ENCODE results near the gene SPG11.
"Not testable (repeated sequence)": the region's sequence is repeated elsewhere in the genome, so short reads cannot be mapped to it uniquely, and the experiment has no call there.

Gene SPG11

GRCh38 chr15:44675911-44676310 is 12.4 kb upstream of the SPG11 start:
- DNase-seq (ENCODE audit: low read depth in 2 of 2): no peak

- no peak for DNase-seq (ENCODE audit: low read depth in 2 of 2)
Observed at GRCh38 chr15:44673639-44674038, 10.2 kb upstream of the SPG11 start.

GRCh38 chr15:44670087-44670950 is 6.9 kb upstream of the SPG11 start:
- DNase-seq (ENCODE audit: low read depth in 2 of 2): no peak

- DNase-seq (ENCODE audit: low read depth in 2 of 2): no peak
Observed at GRCh38 chr15:44668921-44669320, 5.5 kb upstream of the SPG11 start.

- DNase-seq (ENCODE audit: low read depth in 2 of 2): no peak
Observed at GRCh38 chr15:44667039-44667360, 3.5 kb upstream of the SPG11 start.

DNA sequence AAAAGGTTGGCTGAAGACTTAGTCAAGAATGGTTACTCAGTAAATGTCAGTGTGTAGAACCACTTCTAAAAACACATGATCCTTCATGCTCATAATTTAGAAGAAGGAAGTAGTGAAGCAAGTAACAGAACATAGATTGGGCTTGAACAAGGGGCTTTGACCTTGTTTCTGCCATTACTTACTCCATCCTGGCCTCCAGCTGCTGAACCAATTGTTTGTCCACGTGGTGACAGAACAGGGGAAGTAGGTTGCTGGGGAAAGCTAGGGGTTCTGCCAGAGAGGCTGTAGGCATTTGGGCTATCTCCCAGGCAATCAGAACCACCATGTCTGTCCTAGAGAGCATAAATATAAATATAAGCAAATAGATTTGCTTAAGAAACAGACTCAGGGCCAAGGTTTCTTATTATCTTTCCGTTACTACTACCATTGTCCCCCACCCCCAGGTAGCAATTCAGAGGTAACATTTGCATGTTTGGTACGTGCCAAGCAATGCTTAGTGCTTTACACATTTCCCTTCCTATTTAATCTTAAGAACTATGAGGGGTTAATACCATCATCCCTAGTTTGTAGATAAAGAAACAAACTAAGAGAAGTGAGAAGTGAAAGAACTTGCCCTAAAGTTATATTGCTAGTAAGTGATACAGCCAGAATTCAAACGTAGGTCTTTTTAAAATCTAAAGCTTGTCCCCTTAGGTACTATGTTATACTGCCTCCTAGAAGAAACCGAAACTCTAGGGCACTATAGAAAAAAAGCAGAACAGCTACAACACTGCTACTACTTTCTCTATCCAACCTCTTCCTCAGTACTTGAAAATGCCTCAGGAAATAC is 3.0 kb upstream of the SPG11 start:
- DNase-seq (ENCODE audit: low read depth in 2 of 2): no peak

DNA sequence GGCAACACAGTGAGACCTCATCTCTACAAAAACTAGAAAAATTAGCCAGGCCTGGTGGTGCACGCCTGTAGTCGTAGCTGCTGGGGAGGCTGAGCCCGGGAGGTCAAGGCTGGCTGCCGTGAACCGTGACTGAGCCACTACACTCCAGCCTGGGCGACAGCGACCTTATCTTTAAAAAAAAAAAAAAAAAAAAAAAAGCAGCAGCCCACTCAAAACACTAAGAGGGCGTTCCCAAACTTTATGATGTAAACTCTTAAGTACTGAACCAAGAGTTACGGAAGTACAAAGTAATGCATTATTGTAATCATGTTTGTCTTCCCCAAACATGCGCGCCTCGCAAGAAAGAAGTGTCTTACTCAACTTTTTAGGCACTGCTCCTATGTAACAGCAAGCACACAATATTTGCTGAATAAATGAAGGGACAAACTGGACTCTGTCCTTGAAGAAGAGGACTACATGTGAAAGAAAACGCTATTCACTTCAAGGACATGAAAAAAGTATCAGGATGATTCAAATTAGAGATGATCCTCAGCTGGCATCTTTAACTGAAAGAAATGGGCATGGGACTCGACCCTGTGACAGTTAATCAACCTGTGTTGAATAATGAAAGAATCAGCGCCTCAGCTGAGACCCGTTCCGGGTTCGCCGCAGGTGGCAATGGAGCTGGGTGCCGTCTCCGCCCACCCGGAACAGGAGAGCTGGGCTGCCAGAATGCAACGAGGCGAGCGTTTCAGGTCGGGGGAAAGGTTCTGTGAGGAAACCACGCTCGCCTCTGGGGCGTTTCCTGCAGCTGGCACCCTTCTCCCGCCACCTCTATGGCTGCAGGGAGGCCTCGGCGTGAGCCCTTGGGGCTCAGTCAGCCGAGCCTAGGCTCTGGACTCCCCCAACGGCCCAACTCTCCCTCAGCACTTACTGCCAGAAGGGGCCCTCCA is 718 bp downstream of the SPG11 start:
- DNase-seq (ENCODE audit: low read depth in 2 of 2): peak; percentile 60 to 73

DNA sequence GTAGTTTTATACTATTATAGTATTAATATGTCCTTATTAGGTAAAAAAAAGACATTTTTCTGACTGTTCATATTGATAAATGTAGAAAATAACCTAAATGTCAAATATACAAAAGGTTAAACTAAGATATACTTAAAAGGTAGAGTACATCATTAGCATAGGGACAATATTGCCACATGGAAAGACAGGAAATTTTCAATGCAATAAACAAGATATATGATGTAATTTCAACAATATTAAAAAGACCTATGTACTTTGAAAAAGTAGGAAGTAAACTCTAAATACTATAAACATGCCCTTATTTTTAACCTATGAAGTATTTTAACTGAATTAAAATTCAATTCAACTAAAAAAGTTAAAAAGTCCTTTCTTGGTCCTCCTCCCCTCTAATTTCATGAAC is 1.9 kb downstream of the SPG11 start:
- no peak for DNase-seq (ENCODE audit: low read depth in 2 of 2)

DNA sequence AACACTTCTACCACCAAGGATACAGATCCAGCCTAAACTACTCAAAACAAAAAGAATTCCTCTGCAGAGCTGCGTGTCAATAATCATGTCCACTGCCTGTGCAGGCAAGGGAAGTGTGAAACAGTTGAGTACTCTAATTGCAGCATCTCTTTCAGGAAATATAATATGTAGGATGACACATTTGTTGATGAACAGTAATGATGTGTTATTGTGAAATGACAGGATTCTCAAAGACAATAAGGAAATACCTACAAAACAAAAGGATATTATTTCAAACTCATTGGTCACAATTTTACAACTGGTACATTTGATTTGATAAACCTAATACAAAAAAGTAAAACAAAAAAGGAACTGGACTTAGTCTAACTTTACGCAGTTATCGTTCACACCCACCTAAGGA is 4.4 kb downstream of the SPG11 start:
- DNase-seq (ENCODE audit: low read depth in 2 of 2): no peak

DNA sequence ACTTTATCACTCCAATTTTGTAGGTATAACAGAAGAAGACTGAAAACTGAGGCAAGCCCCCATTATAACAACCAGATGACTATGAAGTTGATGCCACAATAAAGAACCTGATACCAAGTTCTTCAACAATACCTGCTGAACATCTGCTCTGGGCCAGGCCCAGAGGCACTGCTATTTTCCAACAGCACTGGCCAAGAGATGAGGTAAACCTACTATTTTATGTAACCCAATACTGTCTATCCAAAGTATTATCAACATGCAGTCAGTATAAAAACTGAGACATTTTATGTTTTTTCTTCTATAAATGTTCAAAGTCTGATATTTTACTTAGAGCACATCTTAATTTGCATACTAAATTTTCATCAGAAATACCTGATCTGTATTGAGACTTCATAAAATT is 6.1 kb downstream of the SPG11 start:
- DNase-seq (ENCODE audit: low read depth in 2 of 2): no peak

GRCh38 chr15:44656913-44657312 is 6.5 kb downstream of the SPG11 start:
- DNase-seq (ENCODE audit: low read depth in 2 of 2): no peak

- DNase-seq (ENCODE audit: low read depth in 2 of 2): no peak
Observed at GRCh38 chr15:44656298-44656697, 7.2 kb downstream of the SPG11 start.

DNA sequence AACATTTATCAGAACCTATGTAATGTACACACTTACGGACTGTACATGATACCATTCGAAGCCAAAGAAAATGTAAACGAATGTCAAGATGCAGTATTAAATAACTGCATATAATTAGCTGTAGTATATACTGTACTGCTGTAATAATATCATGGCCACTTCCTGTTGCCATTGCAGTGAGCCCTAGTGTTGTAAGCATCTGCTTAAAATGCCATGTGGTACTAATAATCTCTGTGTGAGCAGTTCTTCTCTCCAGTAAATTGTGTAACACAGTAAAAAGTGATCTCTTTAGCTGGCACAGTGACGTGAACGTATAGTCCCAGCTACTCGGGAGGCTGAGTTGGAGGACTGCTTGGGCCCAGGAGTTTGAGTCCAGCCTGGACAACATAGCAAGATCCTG is 8.6 kb downstream of the SPG11 start:
- no peak for DNase-seq (ENCODE audit: low read depth in 2 of 2)

DNA sequence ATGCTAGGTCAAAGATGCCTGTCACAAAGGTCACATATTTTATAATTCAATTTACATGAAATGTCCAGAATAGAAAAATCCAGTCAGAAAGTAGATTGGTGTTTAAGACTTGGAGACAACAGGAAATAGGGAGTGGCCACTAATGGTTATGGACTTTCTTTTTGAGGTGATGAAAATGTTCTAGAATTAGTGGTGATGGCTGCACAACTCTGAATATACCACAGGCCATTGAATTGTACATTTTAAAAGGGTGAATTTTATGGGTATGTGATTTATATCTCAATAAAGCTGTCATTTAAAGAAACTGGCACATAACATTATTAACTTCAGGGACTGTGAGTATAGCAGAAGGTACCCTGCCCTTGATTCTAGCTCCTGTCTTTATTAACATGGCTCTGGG is 15.8 kb downstream of the SPG11 start:
- DNase-seq (ENCODE audit: low read depth in 2 of 2): no peak

- DNase-seq (ENCODE audit: low read depth in 2 of 2): no peak
Observed at GRCh38 chr15:44647036-44647435, 16.4 kb downstream of the SPG11 start.

- no peak for DNase-seq (ENCODE audit: low read depth in 2 of 2)
Observed at GRCh38 chr15:44646460-44646859, 17.0 kb downstream of the SPG11 start.

DNA sequence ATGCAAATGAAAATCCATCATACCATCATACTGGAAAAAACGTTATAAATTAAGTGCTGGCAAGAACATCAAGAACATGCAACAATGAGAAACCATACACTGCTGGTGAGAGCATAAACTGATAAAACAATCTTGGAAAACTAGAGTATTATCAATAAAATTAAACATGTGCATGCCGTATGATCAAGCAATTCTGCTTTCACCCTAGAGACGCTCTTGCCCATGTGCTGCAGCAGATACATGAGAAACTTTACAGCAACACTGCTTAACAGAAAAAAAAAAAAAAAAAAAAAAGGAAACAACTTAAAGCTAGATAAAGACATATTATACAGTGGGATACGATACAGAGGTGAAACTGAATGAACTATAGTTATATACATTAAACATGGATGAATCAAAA is 21.8 kb downstream of the SPG11 start:
- no peak for DNase-seq (ENCODE audit: low read depth in 2 of 2)

DNA sequence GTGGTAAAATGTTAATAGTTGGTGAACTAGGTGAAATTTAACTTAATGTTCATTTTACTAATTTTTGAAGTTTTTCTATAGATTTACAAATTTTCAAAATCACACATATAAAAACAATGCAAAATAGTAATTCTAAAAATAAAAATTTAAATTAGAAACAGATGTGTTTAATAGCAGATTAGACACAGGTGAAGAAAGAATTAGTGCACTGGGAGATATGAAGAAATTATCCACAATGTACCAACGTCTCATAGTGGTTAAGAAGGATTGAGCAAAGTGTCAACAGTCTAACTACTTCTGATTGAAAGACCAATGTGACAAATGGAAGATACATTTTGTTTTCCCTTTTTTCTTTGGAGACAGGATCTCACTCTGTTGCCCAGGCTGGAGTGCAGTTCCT is 26.5 kb downstream of the SPG11 start:
- no peak for DNase-seq (ENCODE audit: low read depth in 2 of 2)

DNA sequence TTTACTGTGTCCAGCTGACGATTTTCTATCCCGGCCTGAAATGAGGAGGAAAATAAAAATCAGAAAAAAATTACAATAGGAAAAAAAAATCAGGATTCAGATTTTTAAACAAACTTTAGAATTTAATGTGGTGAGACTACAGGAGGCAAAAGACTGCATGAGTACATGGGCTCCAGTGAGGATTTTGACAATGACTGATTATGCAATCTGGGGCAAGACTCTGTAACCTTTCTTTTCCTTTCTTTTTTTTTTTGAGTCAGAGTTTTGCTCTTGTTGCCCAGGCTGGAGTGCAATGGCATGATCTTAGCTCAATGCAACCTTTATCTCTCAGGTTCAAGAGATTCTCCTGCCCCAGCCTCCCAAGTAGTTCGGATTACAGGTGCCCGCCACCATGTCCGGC is 29.9 kb downstream of the SPG11 start:
- DNase-seq (ENCODE audit: low read depth in 2 of 2): no peak

GRCh38 chr15:44625286-44625685 is 38.2 kb downstream of the SPG11 start:
- not testable (repeated sequence) for DNase-seq (ENCODE audit: low read depth in 2 of 2)

DNA sequence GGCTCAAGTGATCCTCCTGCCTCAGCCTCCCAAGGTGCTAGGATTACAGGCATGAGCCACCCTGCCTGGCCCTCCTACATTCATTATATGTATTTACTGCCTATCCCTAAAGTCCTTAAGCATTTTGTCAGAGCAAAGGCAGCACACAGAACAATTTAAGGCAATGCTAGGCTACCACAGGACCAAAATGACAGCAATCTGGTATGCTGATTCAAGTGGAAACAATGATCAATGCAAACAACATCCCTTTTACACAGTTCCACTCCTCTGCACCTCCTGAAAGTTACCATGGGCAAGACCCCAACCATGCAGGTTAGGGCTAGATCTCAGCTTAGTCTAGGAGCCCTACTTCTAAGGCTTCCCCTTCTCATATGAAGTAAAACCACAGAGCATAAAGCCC is 40.3 kb downstream of the SPG11 start:
- DNase-seq (ENCODE audit: low read depth in 2 of 2): no peak

DNA sequence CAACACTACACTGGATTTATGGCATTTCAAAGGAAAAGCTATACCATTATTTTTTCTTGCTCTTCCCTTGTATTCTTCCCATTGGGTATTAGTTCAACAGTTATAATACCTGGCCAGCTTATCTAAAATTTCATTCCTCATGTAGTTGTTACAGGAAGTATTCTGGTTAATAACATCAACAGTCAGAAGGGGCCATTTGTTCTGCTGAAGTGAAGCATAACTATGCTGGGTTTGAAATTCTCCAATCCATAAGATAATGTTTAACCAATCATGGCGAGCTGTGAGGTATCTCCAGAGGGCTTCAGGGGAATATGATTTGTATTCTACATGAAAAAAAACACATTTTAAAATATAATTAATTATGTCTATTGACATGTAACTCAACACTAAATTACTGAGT is 43.4 kb downstream of the SPG11 start:
- no peak for DNase-seq (ENCODE audit: low read depth in 2 of 2)

Data from stimulated activated CD8-positive, alpha-beta memory T cell treated with anti-CD3 and anti-CD28 coated beads, Interleukin-2, amount 100 ng/mL, for 1 hour (primary cell).